ENCODE results near the gene PDE6A.

- no peak for TF ChIP-seq CTCF (IDR thresholded peaks at IDR 0.05; ENCODE audit: poor library complexity)
- no peak for TF ChIP-seq EZH2 (IDR thresholded peaks at IDR 0.05; ENCODE audit: borderline replicate concordance)
- TF ChIP-seq EZH2phosphoT487 (IDR thresholded peaks at IDR 0.05; ENCODE audit: low read depth, severe bottlenecking, unreplicated experiment) = no peak
Measured at GRCh38 chr5:149901511-149901910, 43.1 kb downstream of the PDE6A start.

Measured in hepatocyte (in vitro differentiated cells).